HUES64 (cell line): ENCODE data around the gene GET4.

ENCODE experiments used
- H3K27ac ChIP-seq: 2 replicates; pipeline ENCODE4 v1.7.0; 2013; ENCODE audit warnings: low read depth, low read length, inconsistent platforms
- H3K27me3 ChIP-seq: 2 replicates; pipeline ENCODE4 v1.6.1; 2013; ENCODE audit warnings: mild to moderate bottlenecking, low read length; ENCODE audit not compliant: insufficient read depth
- H3K36me3 ChIP-seq: 2 replicates; pipeline ENCODE4 v1.6.1; 2013; ENCODE audit warnings: mild to moderate bottlenecking, low read length; ENCODE audit not compliant: insufficient read depth
- H3K4me1 ChIP-seq: 2 replicates; pipeline ENCODE4 v1.6.1; 2013; ENCODE audit warnings: mild to moderate bottlenecking, low read length, moderate library complexity; ENCODE audit not compliant: insufficient read depth
- H3K4me3 ChIP-seq: 2 replicates; pipeline ENCODE4 v1.5.1; 2013; ENCODE audit warnings: mild to moderate bottlenecking, low read length, moderate library complexity
- H3K9ac ChIP-seq: 2 replicates; pipeline ENCODE4 v1.6.1; 2013; ENCODE audit warnings: mild to moderate bottlenecking, low read depth, low read length
- H3K9me3 ChIP-seq: 2 replicates; pipeline ENCODE4 v1.6.1; 2013; ENCODE audit warnings: low read depth, low read length; ENCODE audit not compliant: insufficient read depth
- WGBS: fragments of 150-250, 120-280 bp; methylation state at CpG from one replicate; pipeline ENCODE4 v1.1.7; 2013; ENCODE audit warnings: missing lambda C conversion rate; 5-methylcytosine and 5-hydroxymethylcytosine counted together

GET4 gene

DNA sequence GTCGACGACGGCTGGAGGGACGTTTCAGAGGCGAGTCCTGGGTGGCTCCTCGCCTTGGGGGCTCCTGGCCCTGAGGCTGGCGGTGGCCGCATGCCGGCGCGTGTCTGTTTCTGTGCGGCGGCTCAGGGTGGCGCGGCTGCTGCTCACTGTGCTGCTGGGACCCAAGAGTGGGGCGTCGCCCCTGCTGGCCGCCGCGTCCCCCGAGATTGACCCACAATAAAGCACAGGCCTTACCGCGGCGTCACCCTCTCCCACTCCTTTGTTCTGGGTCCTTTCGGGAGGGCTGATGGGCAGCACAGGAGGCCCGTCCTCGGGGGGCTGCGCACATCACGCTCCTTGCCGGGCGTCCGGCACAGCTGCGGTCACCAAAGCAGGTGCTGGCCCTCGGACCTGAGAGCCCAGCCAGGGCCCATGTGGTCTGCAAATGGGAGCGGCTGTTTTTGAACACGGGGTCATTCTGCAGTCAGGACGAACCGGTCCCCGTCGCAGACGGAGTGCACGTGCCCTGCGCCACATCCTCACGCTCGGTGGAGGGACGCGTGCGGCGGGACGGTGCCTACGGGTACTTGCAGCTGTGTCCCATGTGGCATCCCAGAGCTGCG, 19.2 kb downstream of the GET4 start:
- Histone ChIP-seq H3K4me3 (no peak overlapping the region), H3K4me1 (no peaks in the 10 kb centered on the region), H3K9me3 (no peaks in the 10 kb centered on the region), H3K27ac (no peak overlapping the region), H3K9ac (no peak overlapping the region), H3K36me3 (peaks cover 61% of the 10 kb centered on the region), H3K27me3 (no peaks in the 10 kb centered on the region)
- WGBS = 96% methylated on average over 52 of the region's 52 CpGs

DNA sequence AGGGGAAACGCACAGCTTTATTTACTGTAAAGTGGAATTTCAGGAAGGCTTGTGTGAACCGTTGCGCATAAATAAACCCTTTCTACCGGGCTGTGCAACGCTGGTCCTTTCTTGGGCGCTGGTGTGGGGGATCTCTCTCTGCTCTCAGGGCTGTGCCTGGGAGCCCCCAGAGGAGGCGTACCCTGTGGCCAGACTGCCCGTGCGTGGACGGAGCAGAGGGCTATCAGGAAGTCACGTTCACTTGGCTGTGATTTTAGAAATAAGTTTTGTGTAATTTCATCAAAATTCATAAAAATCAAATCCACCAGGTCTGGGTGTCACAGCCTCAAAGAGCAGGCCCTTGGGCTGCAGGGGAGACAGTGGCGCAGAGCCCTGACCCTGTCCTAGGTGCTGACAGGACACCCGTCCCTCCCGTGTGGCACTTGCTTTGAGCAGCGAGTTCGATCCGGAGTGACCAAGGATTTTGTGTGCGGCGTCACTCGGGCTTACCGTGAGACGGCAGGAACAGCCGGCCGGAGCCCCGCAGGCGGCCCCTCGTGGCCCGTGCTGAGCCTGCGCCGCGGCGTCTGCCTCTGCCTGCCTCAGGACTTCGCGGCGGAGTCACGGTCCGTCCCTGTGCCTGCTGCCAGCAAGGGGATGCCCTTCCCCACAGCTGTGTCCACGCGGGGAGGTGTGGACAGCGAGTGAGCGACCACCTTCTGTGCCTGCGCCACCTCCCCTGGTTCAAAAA, 20.2 kb downstream of the GET4 start:
- Histone ChIP-seq H3K27me3 (no peaks in the 10 kb centered on the region), H3K27ac (no peak overlapping the region), H3K4me3 (no peak overlapping the region), H3K9me3 (no peaks in the 10 kb centered on the region), H3K9ac (no peak overlapping the region), H3K36me3 (peaks cover 52% of the 10 kb centered on the region), H3K4me1 (no peaks in the 10 kb centered on the region)
- WGBS = 95% methylated on average over 42 of the region's 42 CpGs

DNA sequence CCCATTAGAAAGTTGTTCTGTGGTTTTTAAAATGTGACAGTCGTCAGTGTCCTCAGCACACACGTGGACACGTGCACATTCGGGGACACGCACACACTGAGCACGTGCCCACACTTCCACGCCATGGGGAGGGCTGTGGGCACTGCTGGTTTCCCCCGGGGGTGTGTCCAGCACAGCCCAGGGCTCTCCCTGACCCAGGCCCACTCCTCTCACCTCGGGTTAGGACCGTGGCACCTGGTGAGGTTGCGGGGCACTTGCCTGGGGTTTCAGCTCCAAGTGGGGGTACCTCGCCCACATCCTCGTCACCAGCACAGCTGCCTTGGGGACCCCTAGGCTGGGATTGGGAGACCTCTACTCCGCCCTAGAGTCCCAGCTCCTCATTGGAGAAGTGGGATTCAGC, 20.7 kb downstream of the GET4 start:
- WGBS = 95% methylated on average over 14 of the region's 14 CpGs
- Histone ChIP-seq H3K36me3 (peaks cover 46% of the 10 kb centered on the region), H3K4me1 (no peaks in the 10 kb centered on the region), H3K9ac (no peak overlapping the region), H3K27me3 (no peaks in the 10 kb centered on the region), H3K27ac (no peak overlapping the region), H3K4me3 (no peak overlapping the region), H3K9me3 (no peaks in the 10 kb centered on the region)

DNA sequence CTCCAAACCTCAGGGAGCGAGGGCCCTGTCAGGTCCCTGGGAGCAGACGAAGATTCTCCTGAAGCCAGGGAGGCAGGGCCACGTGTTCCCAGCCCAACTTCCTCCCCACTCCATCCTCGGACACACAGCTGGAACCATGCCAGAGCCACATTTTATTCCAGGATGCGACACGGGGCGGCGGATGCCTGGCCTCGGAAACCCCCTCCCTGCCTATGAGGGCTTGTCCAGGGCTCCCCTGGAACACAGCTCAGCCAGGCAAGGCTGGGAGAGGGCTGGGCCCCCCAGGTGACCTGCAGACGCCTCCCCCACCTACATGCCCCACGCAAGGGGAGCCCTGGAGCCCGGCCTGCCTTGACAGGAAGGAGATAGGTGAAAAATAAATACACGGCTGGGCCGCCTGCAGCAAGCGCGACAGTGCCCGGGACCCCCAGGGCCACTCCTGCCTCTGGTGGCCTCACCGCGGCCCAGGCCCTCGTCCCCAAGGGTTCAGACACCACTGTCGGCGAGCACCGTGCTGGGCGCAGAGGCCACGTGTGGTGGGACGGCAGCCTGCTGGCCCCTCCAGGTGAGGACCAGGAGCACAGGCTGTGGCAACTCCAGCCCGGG, 21.5 kb downstream of the GET4 start:
- no peak overlapping the region for H3K9ac ChIP-seq
- peaks cover 41% of the 10 kb centered on the region for H3K36me3 ChIP-seq
- H3K27me3 ChIP-seq = no peaks in the 10 kb centered on the region
- no peaks in the 10 kb centered on the region for H3K9me3 ChIP-seq
- H3K4me3 ChIP-seq = no peak overlapping the region
- 92% methylated on average over 26 of the region's 27 CpGs for WGBS
- H3K4me1 ChIP-seq = no peaks in the 10 kb centered on the region
- no peak overlapping the region for H3K27ac ChIP-seq

DNA sequence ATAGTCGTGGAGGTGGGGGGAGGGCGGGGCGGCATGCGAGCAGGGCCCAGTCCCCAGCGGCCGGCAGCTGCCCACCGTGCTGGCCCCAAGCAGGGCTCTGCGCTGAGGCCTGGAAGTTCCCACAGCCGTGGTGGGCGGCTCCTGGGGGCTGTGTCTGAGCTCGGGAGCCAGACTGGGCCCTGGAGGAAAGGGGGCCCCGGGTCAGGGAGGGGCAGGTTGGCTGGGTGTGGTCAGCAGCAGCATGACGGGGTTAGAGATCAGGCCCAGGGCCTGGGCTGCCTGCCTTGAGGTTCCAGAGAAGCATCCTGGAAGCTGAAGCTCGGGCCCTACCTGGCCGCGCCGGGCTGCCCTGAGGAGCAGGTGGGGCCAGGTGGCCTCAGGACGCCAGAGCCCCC, 22.1 kb downstream of the GET4 start:
- H3K4me3 ChIP-seq = no peak overlapping the region
- H3K9ac ChIP-seq = no peak overlapping the region
- no peaks in the 10 kb centered on the region for H3K27me3 ChIP-seq
- H3K36me3 ChIP-seq = peaks cover 38% of the 10 kb centered on the region
- H3K4me1 ChIP-seq = no peaks in the 10 kb centered on the region
- no peak overlapping the region for H3K27ac ChIP-seq
- no peaks in the 10 kb centered on the region for H3K9me3 ChIP-seq
- WGBS = 88% methylated on average over 18 of the region's 18 CpGs

DNA sequence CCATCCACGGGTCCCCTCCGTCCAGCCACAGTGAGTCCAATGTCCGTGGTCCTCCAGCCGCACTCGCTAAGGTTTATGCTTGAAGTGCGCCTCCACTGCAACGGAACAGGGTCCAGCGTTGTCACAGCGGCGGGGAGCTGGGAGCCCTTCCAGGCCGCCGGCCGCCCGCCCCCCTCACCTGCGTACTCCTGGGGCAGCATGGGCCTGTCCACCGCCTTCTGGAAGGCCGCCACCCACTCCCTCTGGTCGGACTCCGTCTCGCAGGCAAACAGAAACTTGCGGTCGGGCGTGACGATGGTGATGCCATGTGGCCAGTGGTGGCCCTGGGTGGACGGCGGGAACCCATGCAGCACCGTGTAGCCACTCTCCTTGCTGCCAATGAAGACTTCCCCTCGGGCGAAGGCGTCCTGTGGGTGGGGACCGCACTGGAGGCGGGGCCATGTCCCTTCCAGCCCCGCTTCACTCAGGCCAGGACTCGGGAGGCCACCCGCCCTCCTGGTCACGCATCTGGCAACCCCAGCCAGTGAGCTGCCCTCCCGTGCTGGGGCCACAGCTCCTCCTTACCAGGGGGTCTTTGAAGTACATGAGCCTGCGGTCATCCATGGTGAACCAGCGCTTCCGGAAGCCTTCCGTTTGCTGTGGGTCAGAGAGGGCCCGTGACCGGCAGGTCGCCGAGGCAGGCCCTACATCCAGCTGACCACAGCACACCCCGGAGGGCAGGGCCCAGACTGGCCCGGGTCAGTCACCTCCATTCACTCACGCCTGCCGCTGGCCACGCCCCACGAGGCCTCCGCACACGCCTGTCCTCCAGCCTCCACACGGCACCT, 22.7 kb downstream of the GET4 start:
- Histone ChIP-seq H3K4me3 (no peak overlapping the region), H3K9ac (no peak overlapping the region), H3K4me1 (no peaks in the 10 kb centered on the region), H3K9me3 (no peaks in the 10 kb centered on the region), H3K27me3 (peaks cover 3% of the 10 kb centered on the region; the same call in 1 of the 2 replicates), H3K27ac (no peak overlapping the region), H3K36me3 (peaks cover 32% of the 10 kb centered on the region)
- 87% methylated on average over 54 of the region's 54 CpGs for WGBS

DNA sequence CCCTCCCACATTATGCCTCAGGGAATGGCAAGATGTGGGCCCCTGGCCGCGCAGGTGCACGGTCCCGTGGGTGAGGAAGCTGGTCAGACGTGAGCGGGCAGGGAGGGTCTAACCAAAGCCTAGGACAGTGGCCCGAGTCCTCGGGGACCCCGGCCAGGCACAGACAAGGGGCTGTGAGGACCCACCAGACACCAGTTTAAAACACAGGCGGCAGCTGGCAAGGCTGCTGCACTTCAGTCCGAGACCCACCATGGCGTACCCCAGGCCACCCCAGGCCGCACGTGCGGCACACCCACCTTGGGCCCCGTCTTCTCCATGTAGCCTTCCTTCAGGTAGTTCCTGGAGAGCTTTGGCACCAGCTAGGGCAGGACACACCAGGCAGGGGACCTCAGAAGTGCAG, 23.5 kb downstream of the GET4 start:
- no peak overlapping the region for H3K4me3 ChIP-seq
- H3K27ac ChIP-seq = no peak overlapping the region
- no peaks in the 10 kb centered on the region for H3K9me3 ChIP-seq
- H3K4me1 ChIP-seq = no peaks in the 10 kb centered on the region
- H3K36me3 ChIP-seq = peaks cover 25% of the 10 kb centered on the region
- H3K27me3 ChIP-seq = peaks cover 10% of the 10 kb centered on the region
- 93% methylated on average over 16 of the region's 16 CpGs for WGBS
- no peak overlapping the region for H3K9ac ChIP-seq

GRCh38 chr7:900331-901040, 24.1 kb downstream of the GET4 start:
- 85% methylated on average over 26 of the region's 26 CpGs for WGBS
- H3K27me3 ChIP-seq = peaks cover 16% of the 10 kb centered on the region
- H3K4me3 ChIP-seq = no peak overlapping the region
- peaks cover 19% of the 10 kb centered on the region for H3K36me3 ChIP-seq
- H3K9me3 ChIP-seq = no peaks in the 10 kb centered on the region
- H3K4me1 ChIP-seq = no peaks in the 10 kb centered on the region
- H3K27ac ChIP-seq = no peak overlapping the region
- H3K9ac ChIP-seq = no peak overlapping the region

DNA sequence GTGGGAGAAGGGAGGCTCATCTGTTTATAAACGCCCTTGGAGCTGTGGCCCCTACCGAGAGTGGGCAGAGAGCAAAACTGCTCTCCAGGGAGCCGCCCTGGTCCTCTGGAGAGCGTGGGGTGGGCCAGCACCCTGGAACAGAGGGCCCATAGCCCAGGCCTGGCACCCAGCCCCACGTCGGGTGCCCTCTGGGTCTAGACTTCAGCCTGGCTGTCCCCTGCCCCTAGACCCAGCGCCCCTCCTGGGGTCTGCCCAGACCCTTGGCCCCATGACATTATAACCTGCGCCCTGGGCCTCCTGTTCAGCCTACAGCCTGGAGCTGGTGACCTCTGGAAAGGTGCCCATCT, 24.7 kb downstream of the GET4 start:
- H3K4me1 ChIP-seq = no peaks in the 10 kb centered on the region
- H3K4me3 ChIP-seq = no peak overlapping the region
- H3K27ac ChIP-seq = no peak overlapping the region
- WGBS = 89% methylated on average over 8 of the region's 8 CpGs
- peaks cover 13% of the 10 kb centered on the region for H3K36me3 ChIP-seq
- no peaks in the 10 kb centered on the region for H3K9me3 ChIP-seq
- no peak overlapping the region for H3K9ac ChIP-seq
- H3K27me3 ChIP-seq = peaks cover 19% of the 10 kb centered on the region

GRCh38 chr7:901388-902154, 25.2 kb downstream of the GET4 start:
- H3K4me1 ChIP-seq = no peaks in the 10 kb centered on the region
- H3K36me3 ChIP-seq = peaks cover 8% of the 10 kb centered on the region
- H3K4me3 ChIP-seq = peak overlapping the region; percentile 42
- H3K9ac ChIP-seq = no peak overlapping the region
- H3K27me3 ChIP-seq = peaks cover 19% of the 10 kb centered on the region
- 15% methylated on average over 22 of the region's 24 CpGs for WGBS
- H3K9me3 ChIP-seq = no peaks in the 10 kb centered on the region
- H3K27ac ChIP-seq = no peak overlapping the region
